ENCODE measurements around the gene BCOR.

BCOR gene

DNA sequence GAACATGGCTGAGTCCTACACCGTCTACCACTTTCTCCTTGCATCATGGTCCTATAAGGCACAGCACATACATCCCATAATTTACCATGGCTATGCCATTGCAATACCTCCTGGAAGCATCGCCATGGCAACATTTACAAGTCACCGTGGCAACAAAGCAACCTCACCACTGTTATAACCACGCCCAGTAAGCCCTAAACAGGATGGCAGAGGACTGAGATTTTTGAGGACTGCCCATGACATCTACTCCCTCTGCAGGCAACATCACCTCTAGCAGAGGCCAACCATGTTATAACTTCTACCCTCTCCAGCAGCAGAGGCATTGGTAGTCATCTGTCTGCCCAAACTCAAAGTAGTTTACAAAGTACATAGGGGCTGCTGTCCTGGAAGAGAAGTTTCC is 29.7 kb downstream of the BCOR start:
- H3K4me3 ChIP-seq (ENCODE audit: low read depth, low read length), result no peak overlapping the region

DNA sequence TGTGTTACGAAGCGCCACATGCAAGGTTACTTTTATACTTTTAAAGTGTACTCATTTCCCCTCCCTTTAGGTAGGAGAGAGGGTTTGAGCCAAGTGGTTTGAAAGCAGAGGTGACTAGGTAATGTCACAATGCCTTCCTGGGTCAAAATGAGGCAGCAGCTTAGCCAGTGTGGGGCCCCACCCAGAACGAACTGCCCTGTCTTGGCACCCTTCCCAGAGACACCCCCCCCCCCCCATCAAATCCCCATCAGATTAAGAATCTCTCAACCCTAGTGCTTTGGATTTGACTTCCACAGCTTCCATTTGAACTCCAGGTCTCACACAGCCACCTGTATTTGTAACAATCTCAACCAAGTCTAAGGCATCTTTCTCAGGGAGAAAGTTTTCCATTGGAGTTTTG is 31.1 kb downstream of the BCOR start:
- no peak overlapping the region for H3K4me3 ChIP-seq (ENCODE audit: low read depth, low read length)

DNA sequence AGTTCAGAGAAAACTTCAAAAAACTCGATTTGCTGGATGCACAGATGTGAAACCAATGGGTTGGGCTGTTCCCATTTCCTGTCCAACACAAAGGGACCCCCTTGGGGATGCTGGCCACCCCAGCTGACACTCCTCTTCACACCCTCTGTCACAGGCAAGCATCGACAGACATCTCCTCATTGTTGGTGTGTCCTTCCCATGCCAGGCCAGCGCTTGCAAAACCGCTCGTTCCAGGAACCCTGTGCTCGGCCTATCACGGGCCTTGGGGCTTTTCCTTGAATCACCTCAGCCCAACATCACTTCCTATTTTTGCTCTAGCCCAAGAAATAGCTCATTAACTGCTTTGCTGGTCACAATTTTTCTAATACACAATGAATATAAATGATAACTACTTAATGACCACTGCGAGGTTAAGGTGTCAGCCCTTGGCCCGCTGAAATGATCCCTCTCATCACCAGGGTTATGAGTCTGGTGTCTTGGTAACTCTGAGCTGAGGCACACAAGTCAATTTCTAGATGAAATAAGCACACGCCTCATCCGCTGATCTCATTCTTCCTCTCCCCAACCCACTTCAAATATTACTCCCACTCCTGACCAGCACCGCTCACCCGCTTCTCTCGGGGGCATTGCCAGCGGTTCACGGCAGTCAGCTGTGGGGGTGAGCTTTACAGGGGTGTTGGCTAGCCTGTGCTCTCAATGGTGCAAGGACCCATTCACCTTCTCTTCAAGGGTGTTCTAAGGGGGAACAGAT is 32.3 kb downstream of the BCOR start:
- H3K4me3 ChIP-seq (ENCODE audit: low read depth, low read length), result no peak overlapping the region

DNA sequence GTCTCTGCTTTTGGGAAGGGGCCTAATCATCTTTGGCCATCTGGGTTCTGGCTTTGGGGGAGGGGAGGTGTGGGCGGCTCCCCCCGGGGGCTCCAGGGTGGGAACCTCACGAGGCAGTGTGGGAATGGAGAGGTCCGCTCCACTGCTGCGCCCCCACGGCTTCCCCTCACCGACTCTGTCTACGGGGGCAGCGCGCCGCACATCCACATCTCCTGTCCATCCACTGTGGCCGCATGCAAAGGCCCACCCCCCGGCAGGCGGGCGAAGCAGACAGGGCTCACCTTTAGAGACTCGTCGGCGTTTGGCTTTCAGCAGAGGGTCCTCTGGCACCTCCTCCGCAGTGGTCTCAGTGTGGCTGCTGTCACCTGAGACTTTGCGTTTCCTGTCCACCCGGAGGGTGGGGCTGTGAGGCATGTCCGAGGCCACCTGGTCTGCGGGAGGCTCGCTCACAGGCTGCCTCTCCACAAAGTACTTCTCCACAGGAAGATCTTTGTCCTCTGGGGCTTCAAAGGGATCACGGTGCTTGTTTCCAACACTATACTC is 33.6 kb downstream of the BCOR start:
- H3K4me3 ChIP-seq (ENCODE audit: low read depth, low read length), result no peak overlapping the region

DNA sequence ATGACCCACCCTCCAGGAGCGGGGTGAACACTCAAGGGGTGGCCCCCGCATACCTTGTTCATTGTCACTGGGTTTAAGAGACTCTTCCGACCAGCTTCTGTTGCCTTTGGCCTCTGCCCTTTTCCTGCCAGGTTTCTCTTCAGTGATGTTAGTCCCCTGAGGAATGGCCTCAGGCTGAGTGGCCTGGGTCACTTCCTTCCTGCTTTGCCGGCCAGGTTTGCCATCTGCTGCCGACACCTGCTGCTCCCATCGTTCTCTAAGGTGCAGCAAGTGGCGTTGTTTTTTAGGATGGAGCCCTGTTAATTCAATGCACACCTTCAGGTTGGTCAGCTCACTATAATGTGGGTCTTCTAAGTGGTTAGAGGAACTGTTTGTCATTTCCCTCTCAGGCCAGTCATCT is 34.2 kb downstream of the BCOR start:
- no peak overlapping the region for H3K4me3 ChIP-seq (ENCODE audit: low read depth, low read length)

DNA sequence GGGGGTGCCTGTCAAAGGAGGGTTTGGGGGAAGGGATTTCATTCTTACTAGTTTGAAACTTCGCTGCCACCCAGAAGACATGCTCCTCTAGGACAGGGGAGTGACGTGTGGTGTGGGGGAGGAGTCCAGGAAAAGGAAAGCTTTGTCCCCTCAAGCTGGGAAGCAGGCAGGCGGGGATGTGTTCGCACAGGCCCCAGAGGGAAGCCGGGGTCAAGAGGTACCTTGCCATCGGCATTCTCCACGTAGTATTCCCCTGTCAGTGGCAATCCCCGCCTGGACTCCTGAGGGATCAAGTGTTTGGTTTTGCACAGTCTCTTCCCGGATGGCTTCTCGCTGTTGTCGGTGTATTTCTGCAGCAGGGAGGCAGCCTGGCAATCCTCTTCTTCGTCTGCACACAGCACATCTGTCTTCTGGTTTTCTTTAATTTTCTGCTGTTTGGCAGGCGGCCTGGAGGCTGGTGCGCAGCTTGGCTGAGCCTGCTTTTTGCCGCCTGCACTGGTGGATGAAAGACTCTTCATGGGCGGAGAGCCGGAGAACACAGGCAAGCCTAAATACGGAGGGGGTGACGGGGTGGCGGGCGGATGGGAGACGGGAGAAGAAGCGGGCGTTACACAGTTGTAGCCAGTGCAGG is 35.1 kb downstream of the BCOR start:
- no peak overlapping the region for H3K4me3 ChIP-seq (ENCODE audit: low read depth, low read length)

DNA sequence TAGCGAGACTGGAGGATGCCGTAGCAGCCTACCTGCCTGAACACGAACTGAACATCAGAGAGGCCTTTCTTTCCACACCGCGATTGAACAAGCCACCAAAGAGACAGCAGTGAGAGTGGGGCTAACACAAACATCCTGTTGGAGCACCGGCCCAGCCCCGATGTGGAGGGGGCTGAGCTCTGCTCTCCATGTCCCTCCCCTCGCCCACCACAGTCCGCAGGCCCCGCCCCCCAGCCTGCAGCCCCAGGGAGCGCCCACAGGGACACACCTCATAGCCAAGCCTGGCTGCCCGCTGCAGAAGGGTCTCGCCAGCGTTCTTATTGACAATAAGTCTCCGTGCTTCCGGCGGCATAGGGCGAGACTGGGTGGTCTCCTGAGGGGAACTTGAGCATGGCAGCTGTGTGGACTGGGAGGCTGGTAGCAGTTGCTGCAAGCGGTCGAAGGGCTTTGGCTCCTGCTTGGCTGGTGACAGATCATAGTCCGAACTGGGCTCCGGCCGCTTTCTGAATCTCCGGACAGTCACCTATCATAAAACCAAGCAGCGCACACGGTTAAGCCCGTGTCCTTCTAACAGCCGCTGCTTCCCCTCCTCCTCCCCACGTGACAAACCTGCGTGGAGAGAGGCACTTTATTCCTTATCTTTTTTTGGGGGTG is 35.8 kb downstream of the BCOR start:
- H3K4me3 ChIP-seq (ENCODE audit: low read depth, low read length), result no peak overlapping the region

DNA sequence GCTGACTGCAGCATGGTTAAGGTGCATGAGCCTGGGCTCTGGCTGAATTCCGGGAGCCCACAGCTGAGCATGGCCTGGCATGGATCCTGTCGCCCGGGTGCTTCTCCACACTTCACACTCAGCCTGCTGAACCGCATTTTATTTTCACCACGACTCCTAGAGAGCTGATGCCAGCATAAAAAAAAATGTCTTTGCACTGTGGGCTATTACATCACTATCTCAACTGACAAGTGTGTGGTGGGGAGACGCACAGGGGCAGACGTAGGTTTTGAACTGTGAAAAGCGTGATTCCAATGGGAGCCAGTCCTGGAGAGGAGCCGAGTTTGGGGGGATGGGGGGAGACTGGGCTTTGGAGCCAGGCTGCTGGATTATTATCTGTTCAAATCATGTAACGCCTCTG is 36.8 kb downstream of the BCOR start:
- H3K4me3 ChIP-seq (ENCODE audit: low read depth, low read length), result no peak overlapping the region

DNA sequence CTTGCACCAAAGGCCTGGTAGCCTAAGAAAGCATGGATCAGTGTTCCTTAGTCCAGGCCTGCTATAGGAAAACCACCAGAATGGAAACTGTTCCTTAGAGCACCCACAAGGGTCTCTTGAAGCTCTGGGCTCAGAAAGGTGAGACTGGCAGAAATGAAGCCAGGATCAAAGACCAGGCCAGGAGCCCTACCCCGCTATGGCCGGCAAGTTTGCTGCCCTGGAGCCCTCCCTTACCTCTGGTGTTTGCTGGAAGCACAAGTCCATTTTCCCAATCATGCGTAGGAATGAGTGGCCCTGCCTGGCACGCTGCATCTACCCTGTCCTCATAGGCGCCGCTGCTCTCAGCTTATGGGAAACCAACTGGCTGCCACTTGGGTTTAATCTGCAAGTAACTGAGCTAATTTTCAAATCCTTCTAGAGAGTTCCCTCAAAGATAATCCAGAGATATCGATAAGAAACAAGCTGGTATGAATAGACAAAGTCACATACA is 37.4 kb downstream of the BCOR start:
- no peak overlapping the region for H3K4me3 ChIP-seq (ENCODE audit: low read depth, low read length)

DNA sequence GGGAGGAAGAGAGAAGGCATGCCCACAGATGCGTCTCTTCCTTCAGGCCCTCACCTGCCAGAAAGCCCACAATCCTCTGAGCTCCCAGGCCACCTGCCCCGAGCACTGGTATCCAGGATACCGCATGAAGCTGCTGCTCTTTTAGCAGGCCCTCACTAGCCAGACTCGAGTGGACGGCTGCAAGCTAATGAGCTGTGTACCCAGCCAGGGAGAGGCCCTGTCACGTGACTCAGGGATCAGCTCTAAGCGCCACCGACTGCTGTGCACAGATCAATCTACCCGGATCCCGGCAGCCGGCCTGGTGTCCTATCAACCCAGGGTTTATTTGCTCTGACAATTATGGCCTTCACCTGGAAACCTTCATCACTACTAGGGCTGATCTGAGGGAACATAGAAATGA is 39.0 kb downstream of the BCOR start:
- no peak overlapping the region for H3K4me3 ChIP-seq (ENCODE audit: low read depth, low read length)

DNA sequence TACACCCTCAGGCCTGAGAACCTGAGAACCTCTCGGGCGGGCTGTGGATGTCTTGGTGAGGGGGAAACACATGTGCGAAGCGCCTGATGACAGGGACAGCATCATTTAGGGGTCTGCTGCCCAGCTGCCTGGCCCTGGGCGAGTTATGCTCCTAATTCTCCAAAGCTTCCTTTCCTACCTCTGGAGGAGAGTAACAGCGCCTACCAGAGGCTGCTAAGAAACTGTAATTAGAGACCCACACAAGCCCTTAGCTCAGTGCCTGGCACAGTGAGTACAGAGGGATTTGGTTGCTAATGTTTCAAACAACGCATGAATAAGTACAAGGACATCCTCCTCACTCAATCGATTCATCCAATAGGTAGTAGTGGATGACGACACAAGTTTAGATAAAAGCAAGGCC is 40.4 kb downstream of the BCOR start:
- H3K4me3 ChIP-seq (ENCODE audit: low read depth, low read length), result no peak overlapping the region

DNA sequence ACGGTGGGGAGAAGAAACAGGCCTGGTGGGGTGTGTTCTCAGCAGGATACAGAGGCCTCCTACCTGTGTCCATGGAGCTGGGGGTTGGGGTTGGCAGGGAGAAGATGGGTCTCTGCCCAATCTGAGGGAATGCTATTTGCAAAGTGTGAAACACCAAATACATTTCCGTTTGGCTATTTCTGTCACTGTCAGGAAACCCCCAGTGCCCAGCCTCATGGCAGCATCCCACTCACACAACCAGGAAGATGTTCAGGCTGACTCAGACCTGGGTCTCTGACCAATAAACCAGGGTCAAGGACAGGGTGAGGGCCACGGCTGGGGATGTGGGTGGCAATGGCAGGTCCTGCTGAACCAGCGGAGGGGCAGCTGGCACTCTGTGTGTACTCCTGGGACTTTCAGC is 41.3 kb downstream of the BCOR start:
- no peak overlapping the region for H3K4me3 ChIP-seq (ENCODE audit: low read depth, low read length)

DNA sequence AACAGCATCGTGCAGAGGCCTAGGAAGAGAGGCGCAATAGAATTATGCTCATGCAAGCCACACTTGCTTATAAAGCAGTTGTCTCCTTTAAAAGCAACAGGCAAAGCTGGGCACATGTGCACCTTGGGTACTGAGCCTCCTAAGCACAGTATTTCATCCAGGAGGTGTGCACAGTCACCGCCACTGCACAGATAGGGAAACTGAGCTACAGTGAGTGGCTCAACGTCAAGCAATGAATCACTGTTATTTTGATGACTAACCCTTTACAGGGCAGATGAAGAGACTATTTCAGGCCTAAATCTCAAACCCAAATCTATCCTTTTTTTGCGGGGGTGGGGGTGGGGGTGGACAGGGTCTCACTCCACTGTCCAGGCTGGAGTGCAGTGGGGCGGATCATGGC is 42.3 kb downstream of the BCOR start:
- no peak overlapping the region for H3K4me3 ChIP-seq (ENCODE audit: low read depth, low read length)

DNA sequence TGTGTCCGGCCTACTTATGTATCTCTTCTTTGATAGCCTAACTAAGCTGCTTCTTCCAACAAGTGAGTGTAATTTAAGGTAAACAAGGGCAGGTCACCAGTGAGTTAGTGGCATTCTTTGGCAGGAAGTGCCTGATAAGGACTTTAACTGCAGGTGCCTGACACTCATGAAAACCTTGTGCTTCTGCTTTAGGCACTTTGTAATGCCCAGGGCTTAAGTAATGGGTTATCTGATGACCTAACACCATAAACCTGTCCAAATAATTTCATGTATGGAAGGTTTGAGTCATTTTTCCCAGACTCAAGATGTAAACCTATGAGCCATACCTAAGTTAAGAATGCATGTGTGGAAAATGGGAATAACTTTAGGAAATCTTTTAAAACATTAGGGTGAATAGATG is 43.0 kb downstream of the BCOR start:
- no peak overlapping the region for H3K4me3 ChIP-seq (ENCODE audit: low read depth, low read length)

DNA sequence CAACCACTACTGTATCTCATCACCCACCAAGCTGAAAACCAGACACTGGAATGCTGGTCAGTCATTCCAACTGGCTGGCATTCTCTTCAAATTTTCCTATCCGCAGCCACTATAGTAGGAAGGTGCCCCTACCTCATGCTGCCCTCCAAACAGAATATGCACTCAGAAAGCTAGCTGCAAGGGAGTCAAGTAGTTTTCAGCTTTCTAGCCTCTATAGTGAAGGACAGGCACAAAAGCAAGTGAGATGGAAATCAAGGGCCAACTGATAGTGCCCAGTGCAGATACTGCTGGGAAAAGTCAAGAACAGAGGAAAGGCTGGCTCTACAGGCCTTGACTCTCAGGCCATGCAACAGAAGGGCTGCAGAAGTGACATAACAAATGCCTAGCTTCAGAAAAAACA is 47.2 kb downstream of the BCOR start:
- H3K4me3 ChIP-seq (ENCODE audit: low read depth, low read length), result no peak overlapping the region

DNA sequence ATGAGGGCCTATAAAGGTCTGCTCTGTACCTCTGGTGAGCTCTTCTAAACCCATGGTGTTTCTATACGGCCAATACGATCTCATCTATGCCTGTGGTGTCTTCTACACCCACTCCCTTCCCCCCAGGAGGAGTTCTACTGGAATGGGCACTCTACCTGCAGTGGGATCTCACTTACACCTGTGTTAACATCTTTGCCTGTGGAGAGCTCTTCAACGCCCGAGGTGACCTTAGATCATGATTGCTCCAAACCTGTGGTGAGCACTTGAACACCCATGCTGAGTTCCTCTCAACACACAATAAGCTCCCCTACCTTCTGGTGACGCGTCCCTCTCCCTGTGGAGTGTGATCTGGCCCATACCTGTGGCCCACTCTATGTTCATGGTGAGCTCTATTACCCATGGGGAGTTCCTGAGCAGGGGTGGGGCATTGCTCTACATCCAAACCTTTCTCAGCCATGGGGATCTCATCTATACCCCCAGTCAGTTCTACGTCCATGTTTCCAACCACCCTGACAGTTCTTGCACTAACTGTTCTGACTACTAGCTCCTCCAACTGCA is 48.6 kb downstream of the BCOR start:
- no peak overlapping the region for H3K4me3 ChIP-seq (ENCODE audit: low read depth, low read length)

DNA sequence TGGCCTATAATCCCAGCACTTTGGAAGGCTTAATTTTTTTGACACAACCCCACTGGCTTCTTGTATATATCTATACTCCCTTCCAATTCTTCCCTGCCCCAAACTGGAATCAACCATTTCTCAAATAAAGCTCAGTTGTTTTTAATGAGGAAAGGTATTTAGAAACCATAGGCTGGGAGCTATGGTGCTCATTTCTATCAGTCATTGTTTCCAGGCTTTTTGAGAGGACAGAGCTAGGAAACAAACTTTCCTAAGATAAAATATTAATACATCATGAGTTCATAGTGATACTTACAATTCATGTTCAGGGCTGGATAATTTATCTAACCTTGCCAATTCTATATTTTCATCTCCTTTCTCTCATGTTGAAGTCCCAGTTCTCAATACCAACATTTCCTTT is 50.3 kb downstream of the BCOR start:
- no peak overlapping the region for H3K4me3 ChIP-seq (ENCODE audit: low read depth, low read length)

DNA sequence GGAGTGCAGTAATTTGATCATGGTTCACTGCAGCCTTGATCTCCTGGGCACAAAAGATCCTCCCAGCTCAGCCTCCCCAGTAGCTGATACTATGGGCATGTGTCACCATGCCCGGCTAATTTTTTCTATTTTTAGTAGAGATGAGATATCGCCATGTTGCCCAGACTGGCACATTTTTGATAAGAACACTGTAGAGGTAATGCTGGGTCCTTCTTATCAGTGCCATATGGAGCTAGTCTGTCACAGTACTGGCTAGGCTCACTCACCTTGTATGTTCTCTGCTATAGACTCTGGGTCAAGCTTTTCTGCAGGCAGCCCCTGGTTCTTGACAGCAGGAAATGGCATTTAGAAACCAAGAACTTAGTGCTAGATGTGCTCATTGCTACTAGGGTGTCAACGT is 53.9 kb downstream of the BCOR start:
- H3K4me3 ChIP-seq (ENCODE audit: low read depth, low read length), result no peak overlapping the region

DNA sequence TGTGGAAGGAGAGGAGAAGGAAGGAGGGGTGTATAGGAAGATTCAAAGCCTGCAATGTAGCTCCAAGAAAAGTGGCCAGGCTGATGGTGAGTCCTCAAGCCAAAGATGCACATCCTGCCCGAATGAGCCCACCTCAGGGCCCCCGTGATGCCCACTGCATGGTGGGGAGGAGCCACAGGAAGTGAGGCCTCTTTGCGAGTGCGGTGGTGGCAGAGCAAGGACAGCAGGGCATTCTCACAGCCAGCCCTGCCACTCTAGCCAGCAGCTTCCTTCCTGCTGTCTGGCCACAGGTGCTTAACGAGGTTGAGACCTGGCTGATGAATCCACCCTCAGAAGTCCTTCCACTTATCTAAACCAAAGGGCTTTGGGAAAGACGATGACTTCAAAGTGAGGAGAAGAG is 55.8 kb downstream of the BCOR start:
- H3K4me3 ChIP-seq (ENCODE audit: low read depth, low read length), result no peak overlapping the region

DNA sequence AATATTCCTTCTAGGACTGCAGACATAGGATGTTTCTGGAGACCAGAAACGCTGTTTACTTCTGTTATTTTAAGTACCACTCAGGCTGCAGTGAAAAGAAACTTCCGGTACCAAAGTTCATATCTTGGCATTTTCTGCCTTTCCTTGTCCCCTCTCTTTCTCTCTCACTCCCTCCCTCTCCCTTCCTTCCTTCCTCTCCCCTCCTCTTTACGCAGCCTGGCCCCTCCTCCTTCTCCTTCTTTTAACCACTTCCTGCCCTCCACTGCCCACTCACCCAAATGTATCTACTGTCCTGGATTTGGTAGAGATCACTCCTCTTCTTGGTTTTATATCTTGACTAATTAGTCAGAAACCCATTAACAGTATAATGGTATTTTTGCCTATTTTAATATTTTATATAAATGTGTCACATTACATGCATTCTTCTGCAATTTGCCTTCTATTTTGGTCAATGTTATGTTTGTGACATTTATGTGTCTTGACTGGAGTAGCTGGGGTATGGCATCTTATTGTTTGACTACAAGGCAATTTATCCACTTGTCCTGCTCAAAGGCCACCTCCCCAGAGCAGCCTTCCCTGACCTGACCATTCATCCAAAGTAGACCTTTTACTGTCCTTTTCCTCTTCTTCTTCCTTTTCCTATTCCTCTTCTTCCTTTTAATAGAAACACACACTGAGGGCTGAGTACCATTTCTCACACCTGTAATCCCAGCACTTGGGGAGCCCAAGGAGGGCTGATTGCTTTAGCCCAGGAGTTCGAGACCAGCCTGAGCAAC is 56.9 kb downstream of the BCOR start:
- no peak overlapping the region for H3K4me3 ChIP-seq (ENCODE audit: low read depth, low read length)

DNA sequence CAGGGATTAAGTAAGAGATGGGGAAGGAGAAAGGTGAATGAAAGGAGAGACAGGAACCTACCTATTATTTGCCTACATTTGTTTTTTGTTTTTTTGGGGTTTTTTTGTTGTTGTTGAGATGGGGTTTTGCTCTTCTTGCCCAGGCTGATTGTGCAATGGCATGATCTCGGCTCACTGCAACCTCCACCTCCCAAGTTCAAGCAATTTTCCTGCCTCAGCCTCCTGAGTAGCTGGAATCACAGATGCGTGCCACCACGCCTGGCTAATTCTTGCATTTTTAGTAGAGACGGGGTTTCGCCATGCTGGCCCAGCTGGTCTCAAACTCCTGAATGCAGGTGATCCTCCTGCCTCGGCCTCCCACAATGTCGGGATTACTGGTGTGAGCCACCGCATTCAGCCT is 57.9 kb downstream of the BCOR start:
- H3K4me3 ChIP-seq (ENCODE audit: low read depth, low read length), result no peak overlapping the region
